K562 (cell line): ENCODE results near the gene NAT14. TPM values are rescaled to one million over a fixed set of nuclear protein-coding genes. Genes with fewer than 3 reads are reported as not detected.
A peak's percentile ranks its signal among the peaks of the same experiment; 100 is the strongest.

Experiments
- CBX3 ChIP-seq, 2 experiments: IDR thresholded peaks; 1 replicate in 1 of 2; 2 replicates in 1 of 2; pipeline ENCODE4 v1.6.1; 2012; ENCODE audit warnings: inconsistent platforms in 2 of 2, low read length in 2 of 2, borderline replicate concordance in 1 of 2, control low read depth in 1 of 2
- CREB3 ChIP-seq: fragments of 450-650 bp; conservative IDR thresholded peaks from 2 replicates; pipeline ENCODE4 v1.6.1; 2016; ENCODE audit warnings: missing genetic modification characterization, low read depth, mild to moderate bottlenecking, missing compliant biosample characterization, moderate library complexity
- CREM ChIP-seq: IDR thresholded peaks from 2 replicates; pipeline ENCODE4 v1.6.1; 2014; ENCODE audit warnings: antibody characterized with exemption, low read depth
- CXXC5 ChIP-seq: fragments of 250-450 bp; sonication (Bioruptor Pico); IDR thresholded peaks from 2 replicates; pipeline ENCODE4 v1.8.0; 2022; ENCODE audit warnings: inconsistent platforms, mild to moderate bottlenecking, moderate library complexity
- DMBX1 ChIP-seq: fragments of 250-450 bp; sonication (Bioruptor Pico); IDR thresholded peaks from 2 replicates; pipeline ENCODE4 v1.8.0; 2022; ENCODE audit warnings: inconsistent platforms, mild to moderate bottlenecking, moderate library complexity, borderline replicate concordance
- FOXA3 ChIP-seq, 2 experiments: fragments of 450-650 bp in 1 of 2; sonication (generic) in 1 of 2; formaldehyde crosslinking; IDR thresholded peaks in 1 of 2; conservative IDR thresholded peaks in 1 of 2; 2 replicates each; pipeline versions ENCODE4 v1.4.0 to v1.8.0; 2020 to 2022; ENCODE audit warnings: mild to moderate bottlenecking in 2 of 2, missing genetic modification reagents in 1 of 2
- FOXP1 ChIP-seq: sonication (generic); formaldehyde crosslinking; IDR thresholded peaks from 2 replicates; pipeline ENCODE4 v1.8.0; 2022; ENCODE audit warnings: mild to moderate bottlenecking, missing genetic modification reagents
- HDAC2 ChIP-seq: fragments of 450-650 bp; IDR thresholded peaks from 2 replicates; pipeline ENCODE4 v1.6.1; 2016; ENCODE audit warnings: mild to moderate bottlenecking
- KAT7 ChIP-seq: sonication (generic); formaldehyde crosslinking; IDR thresholded peaks from 2 replicates; pipeline ENCODE4 v1.8.0; 2022; ENCODE audit warnings: missing genetic modification reagents, mild to moderate bottlenecking, borderline replicate concordance
- LCOR ChIP-seq: sonication (generic); formaldehyde crosslinking; IDR thresholded peaks from 2 replicates; pipeline ENCODE4 v1.8.0; 2022; ENCODE audit warnings: mild to moderate bottlenecking, missing genetic modification reagents
- SIN3A ChIP-seq, 2 experiments: fragments of 150-350 bp in 1 of 2; IDR thresholded peaks; 2 replicates each; pipeline ENCODE4 v1.6.1; 2011 to 2016; ENCODE audit warnings: borderline replicate concordance in 2 of 2, low read depth in 2 of 2, low read length in 2 of 2, mild to moderate bottlenecking in 2 of 2, moderate library complexity in 2 of 2; ENCODE audit not compliant: control insufficient read depth in 1 of 2
- SP1 ChIP-seq: sonication (generic); formaldehyde crosslinking; IDR thresholded peaks from 2 replicates; pipeline ENCODE4 v1.8.1; 2022; ENCODE audit warnings: mild to moderate bottlenecking, missing genetic modification reagents
- SRF ChIP-seq, 2 experiments: fragments of 250-450, 450-650 bp in 1 of 2; sonication (Bioruptor Pico) in 1 of 2; sonication (generic) in 1 of 2; formaldehyde crosslinking; IDR thresholded peaks; 2 replicates each; pipeline versions ENCODE4 v1.5.0 to v1.5.1; 2020 to 2022; ENCODE audit warnings: mild to moderate bottlenecking in 1 of 2, missing genetic modification reagents in 1 of 2
- TGIF2 ChIP-seq: sonication (generic); formaldehyde crosslinking; IDR thresholded peaks from 2 replicates; pipeline ENCODE4 v1.8.1; 2022; ENCODE audit warnings: mild to moderate bottlenecking, missing genetic modification reagents, moderate library complexity
- XRCC5 ChIP-seq: fragments of 200-400 bp; formaldehyde crosslinking; IDR thresholded peaks from 2 replicates; pipeline ENCODE4 v1.6.1; 2017; ENCODE audit warnings: low read depth, mild to moderate bottlenecking, low read length
- ZNF431 ChIP-seq: sonication (generic); formaldehyde crosslinking; IDR thresholded peaks from 2 replicates; pipeline ENCODE4 v1.8.0; 2022; ENCODE audit warnings: mild to moderate bottlenecking, missing genetic modification reagents
- ZNF584 ChIP-seq: fragments of 200-800 bp; sonication (Bioruptor generic); IDR thresholded peaks from 2 replicates; pipeline ENCODE4 v1.6.1; 2016; ENCODE audit warnings: low read depth, mild to moderate bottlenecking, missing genetic modification characterization, missing compliant biosample characterization
- ZNF766 ChIP-seq: fragments of 200-800 bp; sonication (Bioruptor generic); conservative IDR thresholded peaks from 2 replicates; pipeline ENCODE4 v1.6.1; 2016; ENCODE audit warnings: missing genetic modification characterization, missing compliant biosample characterization
- polyA plus RNA-seq, 8 experiments: library from polyadenylated mRNA; depleted of rRNA in 4 of 8; stranded (reverse) in 5 of 8; unstranded in 3 of 8; fragments of >200 nt; fragmentation: Nextera tagmentation in 2 of 8; fragmentation: Illumina TruSeq in 1 of 8; extraction: Ambion mirVana in 2 of 8; extraction: Trizol in 1 of 8; gene quantifications; 2 replicates each; pipeline versions ENCODE4 v1.2.1 to v1.2.3, GENCODE V29; 2011 to 2014; ENCODE audit warnings: inconsistent platforms in 1 of 8, missing spikeins in 1 of 8
- total RNA-seq, 7 experiments: library from RNA; depleted of rRNA in 6 of 7; stranded (reverse); fragments of >200 nt in 6 of 7; fragmentation: Illumina TruSeq in 2 of 7; extraction: Trizol in 2 of 7; gene quantifications; 2 replicates each; pipeline versions ENCODE4 v1.2.1 to v1.2.3, GENCODE V29; 2011 to 2021; ENCODE audit warnings: low replicate concordance in 1 of 7
- TF ChIP-seq, protein P1 (sequence below): sonication (generic); formaldehyde crosslinking; IDR thresholded peaks from 2 replicates; pipeline ENCODE4 v1.4.0; 2020; ENCODE audit warnings: mild to moderate bottlenecking, missing genetic modification reagents

NAT14 gene
- total and polyA plus RNA-seq, 9 of the 15 experiments (the other 6 are each of a cell fraction or from before 2014, with no cell fraction given): 2.4 to 77.0 (median 26.7) TPM

DNA sequence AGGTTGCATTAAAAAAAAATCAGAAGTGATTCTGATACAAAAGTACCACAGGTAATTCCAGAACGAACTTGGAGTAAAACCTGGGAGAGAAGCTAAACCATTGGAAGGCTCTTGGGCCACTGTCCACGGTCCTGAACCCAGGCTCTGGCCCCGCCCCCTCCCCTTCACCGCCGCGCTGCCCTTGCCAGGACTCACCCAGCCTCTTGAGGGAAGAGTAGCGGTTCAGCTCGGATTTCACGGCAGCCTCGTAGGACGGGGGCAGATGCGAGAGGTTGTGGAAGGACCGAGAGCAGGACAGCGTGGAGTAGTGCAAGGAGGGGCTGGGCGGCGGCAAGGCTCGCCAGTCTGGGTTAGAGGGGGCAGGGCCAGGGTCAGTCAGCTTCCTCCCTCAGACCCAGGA is 47.6 kb upstream of the NAT14 start (continued):
- TF ChIP-seq SP1 (CRISPR knock-in tag) (peak; percentile 91), FOXA3 (CRISPR knock-in tag; conservative IDR thresholded peaks at IDR 0.05 in 1 of 2, IDR thresholded peaks at IDR 0.05 in 1 of 2) (peak in 1 of 2 experiments; percentile 73; a peak in 1 of 4 replicates), ZNF766 (CRISPR knock-in tag) (peak; percentile 91), ZNF584 (CRISPR knock-in tag) (peak; percentile 71; the same call in 1 of the 2 replicates), XRCC5 (peak; percentile 81; the same call in 1 of the 2 replicates), SRF (CRISPR knock-in tag; IDR thresholded peaks at IDR 0.05) (peak in 1 of 2 experiments; percentile 75; a peak in 2 of 4 replicates), TGIF2 (CRISPR knock-in tag) (peak; percentile 86; the same call in 1 of the 2 replicates), CBX3 (IDR thresholded peaks at IDR 0.05; ENCODE audit: borderline replicate concordance in 1 of 2, low read length in 2 of 2) (peak in 1 of 2 experiments; percentile 40; a peak in 1 of 3 replicates), LCOR (CRISPR knock-in tag) (peak; percentile 79), CXXC5 (CRISPR knock-in tag) (peak; percentile 68), FOXP1 (CRISPR knock-in tag) (peak; percentile 85; the same call in 1 of the 2 replicates), ZNF431 (CRISPR knock-in tag) (0 out of 2 replicates have a peak, but pooled peaks have one; percentile 63), CREB3 (tag) (0 out of 2 replicates have a peak, but pooled peaks have one; percentile 64), CREM (peak; percentile 49), HDAC2 (peak; percentile 72; the same call in 1 of the 2 replicates), SIN3A (IDR thresholded peaks at IDR 0.05; ENCODE audit: borderline replicate concordance in 2 of 2, control insufficient read depth in 1 of 2, low read depth in 2 of 2, low read length in 2 of 2) (peak; percentile 55 to 65; a peak in 2 of 4 replicates), DMBX1 (CRISPR knock-in tag) (peak; percentile 82; the same call in 1 of the 2 replicates), KAT7 (no peak)
- TF ChIP-seq, protein P1, sequence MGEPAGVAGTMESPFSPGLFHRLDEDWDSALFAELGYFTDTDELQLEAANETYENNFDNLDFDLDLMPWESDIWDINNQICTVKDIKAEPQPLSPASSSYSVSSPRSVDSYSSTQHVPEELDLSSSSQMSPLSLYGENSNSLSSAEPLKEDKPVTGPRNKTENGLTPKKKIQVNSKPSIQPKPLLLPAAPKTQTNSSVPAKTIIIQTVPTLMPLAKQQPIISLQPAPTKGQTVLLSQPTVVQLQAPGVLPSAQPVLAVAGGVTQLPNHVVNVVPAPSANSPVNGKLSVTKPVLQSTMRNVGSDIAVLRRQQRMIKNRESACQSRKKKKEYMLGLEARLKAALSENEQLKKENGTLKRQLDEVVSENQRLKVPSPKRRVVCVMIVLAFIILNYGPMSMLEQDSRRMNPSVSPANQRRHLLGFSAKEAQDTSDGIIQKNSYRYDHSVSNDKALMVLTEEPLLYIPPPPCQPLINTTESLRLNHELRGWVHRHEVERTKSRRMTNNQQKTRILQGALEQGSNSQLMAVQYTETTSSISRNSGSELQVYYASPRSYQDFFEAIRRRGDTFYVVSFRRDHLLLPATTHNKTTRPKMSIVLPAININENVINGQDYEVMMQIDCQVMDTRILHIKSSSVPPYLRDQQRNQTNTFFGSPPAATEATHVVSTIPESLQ: 0 out of 2 replicates have a peak, but pooled peaks have one; percentile 60
